Natural killer cell (primary cell): ENCODE measurements around the gene GLYATL3. TPM values are rescaled to one million over a fixed set of nuclear protein-coding genes. Genes with fewer than 3 reads are reported as not detected.

ENCODE experiments used
- ATAC-seq, 3 donors: fragments of 150-1000 bp in 2 of 3; fragments of 200-7000 bp in 1 of 3; cut with Tn5 transposase; 1 replicate in 1 of 3; 2 replicates in 2 of 3; pipeline ENCODE4 v1.10.0; 2021; ENCODE audit warnings: mild to moderate bottlenecking in 2 of 3, moderate library complexity in 2 of 3
- DNase-seq, 2 donors: peaks; one replicate each; pipeline versions ENCODE4 v3.0.0 to v3.0.0-alpha.2; 2013 to 2021; ENCODE audit warnings: mixed read lengths in 1 of 2
- H3K27ac ChIP-seq: one replicate; pipeline ENCODE4 v1.5.1; 2013; ENCODE audit warnings: mild to moderate bottlenecking, low read length
- H3K27me3 ChIP-seq: one replicate; pipeline ENCODE4 v1.6.1; 2013; ENCODE audit warnings: low read length; ENCODE audit not compliant: control insufficient read depth, insufficient read depth
- H3K36me3 ChIP-seq: one replicate; pipeline ENCODE4 v1.6.1; 2013; ENCODE audit warnings: low read length; ENCODE audit not compliant: control insufficient read depth, insufficient read depth
- H3K4me1 ChIP-seq: one replicate; pipeline ENCODE4 v1.6.1; 2013; ENCODE audit warnings: low read length; ENCODE audit not compliant: control insufficient read depth, insufficient read depth
- H3K4me3 ChIP-seq: one replicate; pipeline ENCODE4 v1.5.1; 2013; ENCODE audit warnings: low read length
- H3K9me3 ChIP-seq: one replicate; pipeline ENCODE4 v1.6.1; 2013; ENCODE audit warnings: low read length; ENCODE audit not compliant: control insufficient read depth, insufficient read depth
- H3K27ac Mint-ChIP-seq, 2 donors: one replicate each; pipeline ENCODE4 v1.8.0; 2022; ENCODE audit warnings: mild to moderate bottlenecking in 2 of 2, mixed read lengths in 2 of 2, moderate library complexity in 1 of 2
- H3K27me3 Mint-ChIP-seq, 2 donors: one replicate each; pipeline ENCODE4 v1.8.0; 2022; ENCODE audit warnings: low read depth in 2 of 2, mixed read lengths in 2 of 2
- H3K36me3 Mint-ChIP-seq: one replicate; pipeline ENCODE4 v1.8.0; 2022; ENCODE audit warnings: mixed read lengths
- H3K4me1 Mint-ChIP-seq, 2 donors: one replicate each; pipeline ENCODE4 v1.8.0; 2022; ENCODE audit warnings: mixed read lengths in 2 of 2
- H3K4me3 Mint-ChIP-seq: one replicate; pipeline ENCODE4 v1.8.0; 2022; ENCODE audit warnings: mild to moderate bottlenecking, moderate library complexity, mixed read lengths
- H3K9me3 Mint-ChIP-seq, 2 donors: one replicate each; pipeline ENCODE4 v1.8.0; 2022; ENCODE audit warnings: mixed read lengths in 2 of 2
- WGBS: methylation state at CpG from one replicate; pipeline ENCODE4 v1.1.7; 2013; ENCODE audit warnings: missing lambda C conversion rate; ENCODE audit not compliant: insufficient coverage; 5-methylcytosine and 5-hydroxymethylcytosine counted together
- intact Hi-C: fragments of 100-400 bp; cut with micrococcal nuclease; formaldehyde crosslinking; loops from one replicate; pipeline ENCODE4 v1.14.2; 2022
- total RNA-seq, 4 donors: library from RNA; stranded (reverse); fragments of 120-200 nt in 1 of 4; gene quantifications; one replicate each; pipeline versions ENCODE4 v1.2.3 to v1.2.4, GENCODE V29; 2013 to 2022
- TF ChIP-seq, protein P1 (sequence below): fragments of 200-600 bp; IDR thresholded peaks from one replicate; pipeline ENCODE4 v1.8.0; 2022; ENCODE audit warnings: antibody characterized with exemption

Gene GLYATL3
- total RNA-seq, 3 donors from 2014 or later (not counting 1 experiment from before 2014, with no cell fraction given), result not detected

GRCh38 chr6:49546331-49546730, 46.6 kb downstream of the GLYATL3 start:
- 81% methylated on average over 1 of the region's 1 CpG for WGBS
- no peak for ATAC-seq
- no peaks in the 10 kb centered on the region for H3K9me3 Mint-ChIP-seq
- TF ChIP-seq, protein P1, sequence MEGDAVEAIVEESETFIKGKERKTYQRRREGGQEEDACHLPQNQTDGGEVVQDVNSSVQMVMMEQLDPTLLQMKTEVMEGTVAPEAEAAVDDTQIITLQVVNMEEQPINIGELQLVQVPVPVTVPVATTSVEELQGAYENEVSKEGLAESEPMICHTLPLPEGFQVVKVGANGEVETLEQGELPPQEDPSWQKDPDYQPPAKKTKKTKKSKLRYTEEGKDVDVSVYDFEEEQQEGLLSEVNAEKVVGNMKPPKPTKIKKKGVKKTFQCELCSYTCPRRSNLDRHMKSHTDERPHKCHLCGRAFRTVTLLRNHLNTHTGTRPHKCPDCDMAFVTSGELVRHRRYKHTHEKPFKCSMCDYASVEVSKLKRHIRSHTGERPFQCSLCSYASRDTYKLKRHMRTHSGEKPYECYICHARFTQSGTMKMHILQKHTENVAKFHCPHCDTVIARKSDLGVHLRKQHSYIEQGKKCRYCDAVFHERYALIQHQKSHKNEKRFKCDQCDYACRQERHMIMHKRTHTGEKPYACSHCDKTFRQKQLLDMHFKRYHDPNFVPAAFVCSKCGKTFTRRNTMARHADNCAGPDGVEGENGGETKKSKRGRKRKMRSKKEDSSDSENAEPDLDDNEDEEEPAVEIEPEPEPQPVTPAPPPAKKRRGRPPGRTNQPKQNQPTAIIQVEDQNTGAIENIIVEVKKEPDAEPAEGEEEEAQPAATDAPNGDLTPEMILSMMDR, result no peak
- H3K4me1 Mint-ChIP-seq, result peaks cover 10 to 12% of the 10 kb centered on the region in 2 donors
- no peak overlapping the region for H3K4me3 Mint-ChIP-seq
- H3K36me3 ChIP-seq, result no peaks in the 10 kb centered on the region
- peaks cover 12% of the 10 kb centered on the region for H3K4me1 ChIP-seq
- no peak overlapping the region for H3K27ac ChIP-seq
- intact Hi-C loops, result no loop called here
- H3K27ac Mint-ChIP-seq, result no peak overlapping the region
- H3K4me3 ChIP-seq, result no peak overlapping the region
- no peak for DNase-seq
- H3K36me3 Mint-ChIP-seq, result no peaks in the 10 kb centered on the region
- H3K27me3 ChIP-seq, result peaks cover 18% of the 10 kb centered on the region
- no peaks in the 10 kb centered on the region for H3K9me3 ChIP-seq
- peaks cover 10 to 37% of the 10 kb centered on the region in 2 donors for H3K27me3 Mint-ChIP-seq

DNA sequence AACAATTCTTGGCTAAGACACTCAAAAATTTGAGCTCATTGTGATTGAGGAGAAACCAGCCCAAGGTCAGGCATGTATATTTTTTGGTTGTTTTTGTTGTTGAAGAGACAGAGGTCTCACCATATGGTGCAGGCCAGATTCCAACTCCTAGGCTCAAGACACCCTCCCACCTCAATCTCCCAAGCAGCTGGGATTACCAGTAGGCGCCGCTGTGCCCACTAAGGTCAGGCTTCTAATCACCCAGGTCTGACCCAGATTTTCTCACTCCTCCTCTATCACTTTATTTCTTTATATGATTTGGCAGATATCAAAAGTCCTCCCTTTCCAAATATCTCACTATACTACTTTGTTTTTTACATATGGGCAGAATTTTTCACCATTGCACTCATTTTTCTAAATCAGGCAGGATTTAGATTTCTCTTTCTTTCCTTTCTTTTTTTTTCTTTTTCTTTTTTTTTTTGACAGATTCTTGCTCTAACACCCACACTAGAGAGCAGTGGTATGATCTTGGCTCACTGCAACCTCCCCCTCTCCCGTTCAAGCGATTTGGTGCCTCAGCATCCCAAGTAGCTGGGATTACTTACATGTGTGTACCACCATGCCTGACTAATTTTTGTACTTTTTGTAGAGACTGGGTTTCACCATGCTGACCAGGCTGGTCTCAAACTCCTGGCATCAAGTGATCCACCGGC, 49.0 kb downstream of the GLYATL3 start:
- no peak overlapping the region for H3K27ac Mint-ChIP-seq
- TF ChIP-seq, protein P1, result no peak
- intact Hi-C loops, result no loop called here
- DNase-seq, result no peak
- Histone ChIP-seq H3K4me3 (no peak overlapping the region), H3K36me3 (no peaks in the 10 kb centered on the region), H3K9me3 (no peaks in the 10 kb centered on the region), H3K27ac (no peak overlapping the region), H3K4me1 (peaks cover 14% of the 10 kb centered on the region), H3K27me3 (peaks cover 21% of the 10 kb centered on the region)
- 86% methylated on average over 5 of the region's 5 CpGs for WGBS
- no peak for ATAC-seq
- no peaks in the 10 kb centered on the region for H3K36me3 Mint-ChIP-seq
- H3K27me3 Mint-ChIP-seq, result peaks cover 14 to 43% of the 10 kb centered on the region in 2 donors
- no peaks in the 10 kb centered on the region for H3K9me3 Mint-ChIP-seq
- no peak overlapping the region for H3K4me3 Mint-ChIP-seq
- peaks cover 16 to 18% of the 10 kb centered on the region in 2 donors for H3K4me1 Mint-ChIP-seq

DNA sequence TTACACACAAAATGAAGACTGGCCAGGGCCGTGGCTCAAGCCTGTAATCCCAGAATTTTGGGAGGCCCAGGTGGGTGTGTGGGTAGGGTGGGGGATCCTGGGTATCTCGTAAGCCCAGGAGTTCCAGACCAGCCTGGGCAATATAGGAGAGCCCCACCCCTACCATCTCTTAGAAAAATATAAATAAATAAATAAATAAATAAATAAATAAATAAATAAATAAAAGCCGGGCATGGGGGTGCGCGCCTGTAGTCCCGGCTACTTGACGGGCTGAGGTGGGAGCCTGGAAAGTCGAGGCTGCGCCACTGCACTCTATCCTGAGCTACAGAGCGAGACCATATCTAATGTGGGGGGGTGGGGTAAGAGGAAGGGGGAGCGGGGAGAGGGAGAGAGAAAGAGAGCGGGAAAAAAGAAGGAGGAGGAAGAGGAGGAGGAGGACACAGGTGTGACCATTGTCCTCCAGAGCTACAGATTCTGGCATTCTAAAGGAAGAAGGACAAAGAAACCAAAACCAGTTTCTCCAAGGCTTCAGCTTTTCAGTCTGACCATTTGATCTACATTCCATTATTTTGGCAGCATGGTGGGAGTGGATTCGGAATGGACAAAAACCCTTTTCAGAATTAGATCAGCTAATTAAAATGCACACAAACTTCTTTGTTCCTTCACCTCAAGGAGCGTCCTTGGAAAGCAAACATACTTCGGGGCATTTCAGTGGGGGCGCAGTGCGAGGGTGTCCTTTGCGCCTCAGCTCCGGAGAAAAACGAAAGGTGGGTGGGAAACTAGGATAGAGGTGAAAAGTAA, 50.2 kb downstream of the GLYATL3 start:
- H3K36me3 Mint-ChIP-seq, result no peaks in the 10 kb centered on the region

More for the DNA sequence above, 50.2 kb downstream of the GLYATL3 start:
- H3K27me3 ChIP-seq, result peaks cover 21% of the 10 kb centered on the region
- H3K27ac Mint-ChIP-seq, result no peak overlapping the region
- H3K9me3 ChIP-seq, result no peaks in the 10 kb centered on the region
- DNase-seq, result no peak
- peaks cover 16 to 18% of the 10 kb centered on the region in 2 donors for H3K4me1 Mint-ChIP-seq
- no peaks in the 10 kb centered on the region for H3K9me3 Mint-ChIP-seq
- H3K4me3 ChIP-seq, result no peak overlapping the region
- peaks cover 14% of the 10 kb centered on the region for H3K4me1 ChIP-seq
- peaks cover 14 to 43% of the 10 kb centered on the region in 2 donors for H3K27me3 Mint-ChIP-seq
- intact Hi-C loops, result no loop called here
- 52% methylated on average over 18 of the region's 20 CpGs for WGBS
- peak overlapping the region; percentile 87 for H3K4me3 Mint-ChIP-seq
- TF ChIP-seq, protein P1, result no peak
- H3K27ac ChIP-seq, result no peak overlapping the region
- no peaks in the 10 kb centered on the region for H3K36me3 ChIP-seq
- no peak for ATAC-seq
